ENCODE measurements around the gene EIF4E. TPM values are rescaled to one million over a fixed set of nuclear protein-coding genes. Genes with fewer than 3 reads are reported as not detected.
A peak's percentile ranks its signal among the peaks of the same experiment; 100 is the strongest.
"Not testable (repeated sequence)": the region's sequence is repeated elsewhere in the genome, so short reads cannot be mapped to it uniquely, and the experiment has no call there.

Gene EIF4E
- total and polyA plus RNA-seq, 4 donors: 105 to 183 (median 131) TPM

DNA sequence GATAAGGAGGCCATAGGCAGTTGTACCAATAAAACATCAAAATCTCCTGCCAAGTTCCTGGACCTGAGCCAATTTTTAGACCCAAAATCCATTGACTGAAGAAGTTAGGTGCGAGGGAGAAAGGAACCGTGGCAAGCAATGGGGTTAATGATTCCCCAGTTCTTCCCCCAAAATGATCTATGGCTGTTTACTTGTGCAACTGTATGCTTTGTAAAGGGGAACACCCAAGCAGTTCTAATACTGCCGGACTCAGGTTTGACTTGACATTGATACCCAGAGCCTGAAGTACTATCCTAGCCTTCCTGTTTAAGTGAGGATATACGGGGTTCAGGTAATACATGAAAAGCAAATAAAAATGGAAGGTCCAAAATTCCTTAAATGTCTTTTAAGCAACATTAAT, 6.7 kb upstream of the EIF4E start:
- Histone ChIP-seq H3K9me3 (ENCODE audit: control insufficient read depth, insufficient read depth, low read length) (no peaks in the 10 kb centered on the region), H3K27ac (ENCODE audit: low read depth, low read length) (no peak overlapping the region), H3K4me3 (ENCODE audit: low read depth, low read length) (no peak overlapping the region), H3K27me3 (ENCODE audit: control insufficient read depth, insufficient read depth, low read length) (no peaks in the 10 kb centered on the region), H3K4me1 (ENCODE audit: control insufficient read depth, insufficient read depth, low read length) (no peaks in the 10 kb centered on the region), H3K36me3 (ENCODE audit: control insufficient read depth, insufficient read depth, low read length) (no peaks in the 10 kb centered on the region)
- no peak for DNase-seq (ENCODE audit: low read depth in 4 of 6, low spot score in 6 of 6)
- WGBS (ENCODE audit: insufficient coverage): no CpG with 5 or more reads among the region's 4 CpGs

DNA sequence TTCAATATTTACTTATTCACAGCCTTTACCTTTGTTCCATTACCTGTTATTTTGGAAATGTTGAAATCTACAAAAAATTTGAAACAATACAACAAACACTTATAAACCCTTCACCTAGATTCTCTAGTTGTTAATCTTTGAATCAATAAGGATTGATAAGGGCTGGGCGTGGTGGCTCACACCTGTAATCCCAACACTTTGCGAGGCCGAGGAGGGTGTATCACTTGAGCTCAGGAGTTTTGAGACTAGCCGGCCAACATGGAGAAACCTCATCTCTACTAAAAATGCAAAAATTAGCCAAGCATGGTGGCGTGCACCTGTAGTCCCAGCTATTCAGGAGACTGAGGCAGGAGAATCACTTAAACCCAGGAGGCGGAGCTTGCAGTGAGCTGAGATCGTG, 5.9 kb upstream of the EIF4E start:
- not testable (repeated sequence) for H3K4me1 ChIP-seq (ENCODE audit: control insufficient read depth, insufficient read depth, low read length); H3K27ac ChIP-seq (ENCODE audit: low read depth, low read length); H3K9me3 ChIP-seq (ENCODE audit: control insufficient read depth, insufficient read depth, low read length); H3K4me3 ChIP-seq (ENCODE audit: low read depth, low read length); H3K27me3 ChIP-seq (ENCODE audit: control insufficient read depth, insufficient read depth, low read length); DNase-seq (ENCODE audit: low read depth in 4 of 6, low spot score in 6 of 6); H3K36me3 ChIP-seq (ENCODE audit: control insufficient read depth, insufficient read depth, low read length)
- WGBS (ENCODE audit: insufficient coverage): 94% methylated on average over 6 of the region's 7 CpGs

DNA sequence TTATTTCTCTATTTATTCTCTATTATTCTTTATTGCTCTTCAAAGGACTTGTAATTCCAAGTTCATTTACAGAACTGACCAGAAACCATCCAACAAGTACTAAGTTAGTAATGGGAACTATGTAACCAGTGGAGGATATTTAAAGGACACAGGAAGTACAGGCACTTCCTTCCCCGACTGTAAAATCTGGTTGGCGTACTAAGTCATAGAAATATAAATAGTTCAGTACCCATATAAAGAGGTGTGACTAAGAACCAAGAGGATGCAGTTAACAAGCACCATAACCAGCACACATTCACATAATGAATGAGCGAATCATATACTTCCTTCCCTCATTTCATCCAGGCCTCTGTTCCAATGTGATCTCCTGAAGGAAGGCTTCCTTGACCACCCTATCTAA, 3.6 kb upstream of the EIF4E start:
- Histone ChIP-seq H3K27ac (ENCODE audit: low read depth, low read length) (no peak overlapping the region), H3K36me3 (ENCODE audit: control insufficient read depth, insufficient read depth, low read length) (no peaks in the 10 kb centered on the region), H3K4me3 (ENCODE audit: low read depth, low read length) (no peak overlapping the region), H3K27me3 (ENCODE audit: control insufficient read depth, insufficient read depth, low read length) (no peaks in the 10 kb centered on the region), H3K4me1 (ENCODE audit: control insufficient read depth, insufficient read depth, low read length) (peaks cover 6% of the 10 kb centered on the region), H3K9me3 (ENCODE audit: control insufficient read depth, insufficient read depth, low read length) (no peaks in the 10 kb centered on the region)
- no peak for DNase-seq (ENCODE audit: low read depth in 4 of 6, low spot score in 6 of 6)
- 45% methylated on average over 1 of the region's 3 CpGs for WGBS (ENCODE audit: insufficient coverage)

DNA sequence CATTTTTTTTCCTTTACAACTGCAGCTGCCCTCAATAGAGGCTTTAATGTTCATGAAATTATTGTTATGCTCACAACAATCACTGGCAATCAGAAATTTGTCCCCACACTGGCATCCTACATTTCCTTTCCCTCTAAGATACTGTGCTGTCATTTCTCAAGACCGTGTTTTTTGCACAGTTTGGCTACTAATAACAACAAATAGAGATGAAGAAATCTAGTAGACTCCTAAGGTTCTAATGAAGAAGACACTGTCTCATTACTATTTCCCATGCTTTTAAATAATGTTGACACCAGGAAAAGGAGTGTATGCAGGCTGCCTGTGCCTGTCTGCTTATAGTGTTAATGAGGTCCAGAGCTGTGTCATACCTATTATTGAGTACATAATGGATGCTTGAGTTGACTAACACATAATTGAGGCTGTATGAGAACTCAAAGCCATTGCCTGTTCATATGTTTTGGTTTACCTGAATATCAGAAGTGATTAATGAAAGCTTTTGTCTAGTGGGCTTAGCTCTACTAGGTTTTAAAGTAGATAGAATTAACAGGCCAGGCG, 1.5 kb upstream of the EIF4E start:
- H3K27me3 ChIP-seq (ENCODE audit: control insufficient read depth, insufficient read depth, low read length): no peaks in the 10 kb centered on the region
- no peak for DNase-seq (ENCODE audit: low read depth in 4 of 6, low spot score in 6 of 6)
- H3K9me3 ChIP-seq (ENCODE audit: control insufficient read depth, insufficient read depth, low read length): no peaks in the 10 kb centered on the region
- H3K36me3 ChIP-seq (ENCODE audit: control insufficient read depth, insufficient read depth, low read length): peaks cover 4% of the 10 kb centered on the region
- no peak overlapping the region for H3K27ac ChIP-seq (ENCODE audit: low read depth, low read length)
- no peak overlapping the region for H3K4me3 ChIP-seq (ENCODE audit: low read depth, low read length)
- peaks cover 10% of the 10 kb centered on the region for H3K4me1 ChIP-seq (ENCODE audit: control insufficient read depth, insufficient read depth, low read length)
- no CpG with 5 or more reads among the region's 2 CpGs for WGBS (ENCODE audit: insufficient coverage)

DNA sequence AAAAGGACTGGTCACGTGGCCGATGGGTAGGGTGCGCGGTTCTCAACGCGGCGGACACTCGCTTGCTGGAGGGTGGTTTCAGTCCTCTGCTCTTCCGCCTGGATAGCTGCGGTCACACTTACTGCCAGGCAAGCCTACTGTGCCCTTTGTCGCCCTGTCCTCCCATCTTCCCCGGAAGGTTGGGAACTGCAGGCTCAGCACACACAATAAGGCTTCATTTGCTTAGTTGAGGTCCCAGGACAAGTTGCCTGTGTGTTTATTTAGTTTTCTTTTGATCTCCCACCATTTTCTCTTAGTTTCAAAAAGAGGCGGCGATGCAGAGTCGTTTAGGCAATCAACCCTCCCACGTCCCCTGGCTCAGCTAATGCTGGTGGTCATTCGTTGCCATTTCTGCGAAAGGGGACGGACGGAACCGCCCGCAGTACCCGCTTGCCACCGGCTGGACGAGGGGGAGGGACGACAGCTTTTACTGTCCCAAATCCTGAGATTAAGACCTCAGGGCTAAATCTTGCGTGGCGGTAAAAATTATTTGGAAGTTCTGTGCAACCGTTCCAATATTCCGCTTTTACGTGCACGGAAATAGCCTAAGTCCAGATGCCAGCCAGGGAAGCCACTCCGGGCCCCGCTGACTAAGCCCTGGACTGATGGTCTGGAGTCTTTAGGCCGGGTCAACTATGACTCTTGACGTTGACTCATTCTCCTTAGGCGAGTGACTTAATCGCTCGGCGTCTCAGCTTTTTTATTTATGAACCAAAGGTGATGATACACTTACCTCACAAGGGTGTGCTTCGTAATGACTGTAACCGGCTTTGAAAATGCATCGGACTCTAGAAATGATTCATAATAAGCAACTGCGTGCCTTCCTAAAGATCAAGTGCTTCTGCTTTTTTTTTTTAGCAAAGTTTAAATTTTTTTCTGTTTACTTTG, 671 bp upstream of the EIF4E start:
- peak overlapping the region; percentile 99 for H3K4me3 ChIP-seq (ENCODE audit: low read depth, low read length)
- 14% methylated on average over 35 of the region's 44 CpGs for WGBS (ENCODE audit: insufficient coverage)
- peaks cover 10% of the 10 kb centered on the region for H3K4me1 ChIP-seq (ENCODE audit: control insufficient read depth, insufficient read depth, low read length)
- peak overlapping the region; percentile 98 for H3K27ac ChIP-seq (ENCODE audit: low read depth, low read length)
- H3K9me3 ChIP-seq (ENCODE audit: control insufficient read depth, insufficient read depth, low read length): no peaks in the 10 kb centered on the region
- H3K36me3 ChIP-seq (ENCODE audit: control insufficient read depth, insufficient read depth, low read length): peaks cover 4% of the 10 kb centered on the region
- DNase-seq (ENCODE audit: low read depth in 4 of 6, low spot score in 6 of 6): peak in 2 of 6 donors; percentile 57 to 82
- H3K27me3 ChIP-seq (ENCODE audit: control insufficient read depth, insufficient read depth, low read length): no peaks in the 10 kb centered on the region

DNA sequence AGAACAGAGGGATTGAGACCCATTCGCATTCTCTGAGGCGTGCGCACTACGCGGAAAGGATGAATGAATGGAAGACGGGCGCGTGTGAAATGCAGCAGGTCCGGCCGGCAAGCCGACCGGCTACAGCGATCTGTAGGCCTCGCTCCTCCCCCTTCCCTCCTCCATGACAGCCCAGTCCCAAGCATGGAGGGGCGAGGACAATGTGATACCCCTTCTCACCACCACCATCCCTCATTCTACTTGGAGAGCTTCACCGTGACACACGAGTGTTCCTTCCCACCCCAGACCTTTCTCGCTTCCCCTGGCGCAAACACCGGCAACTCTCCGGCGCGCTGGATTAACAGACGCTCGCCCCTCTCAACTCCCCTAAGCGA, 815 bp downstream of the EIF4E start:
- H3K4me3 ChIP-seq (ENCODE audit: low read depth, low read length): peak overlapping the region; percentile 99
- no peaks in the 10 kb centered on the region for H3K27me3 ChIP-seq (ENCODE audit: control insufficient read depth, insufficient read depth, low read length)
- peaks cover 10% of the 10 kb centered on the region for H3K4me1 ChIP-seq (ENCODE audit: control insufficient read depth, insufficient read depth, low read length)
- H3K36me3 ChIP-seq (ENCODE audit: control insufficient read depth, insufficient read depth, low read length): peaks cover 4% of the 10 kb centered on the region
- no peaks in the 10 kb centered on the region for H3K9me3 ChIP-seq (ENCODE audit: control insufficient read depth, insufficient read depth, low read length)
- peak overlapping the region; percentile 98 for H3K27ac ChIP-seq (ENCODE audit: low read depth, low read length)
- DNase-seq (ENCODE audit: low read depth in 4 of 6, low spot score in 6 of 6): peak; percentile 45 to 93 (median 72)
- WGBS (ENCODE audit: insufficient coverage): 0% methylated on average over 20 of the region's 26 CpGs

DNA sequence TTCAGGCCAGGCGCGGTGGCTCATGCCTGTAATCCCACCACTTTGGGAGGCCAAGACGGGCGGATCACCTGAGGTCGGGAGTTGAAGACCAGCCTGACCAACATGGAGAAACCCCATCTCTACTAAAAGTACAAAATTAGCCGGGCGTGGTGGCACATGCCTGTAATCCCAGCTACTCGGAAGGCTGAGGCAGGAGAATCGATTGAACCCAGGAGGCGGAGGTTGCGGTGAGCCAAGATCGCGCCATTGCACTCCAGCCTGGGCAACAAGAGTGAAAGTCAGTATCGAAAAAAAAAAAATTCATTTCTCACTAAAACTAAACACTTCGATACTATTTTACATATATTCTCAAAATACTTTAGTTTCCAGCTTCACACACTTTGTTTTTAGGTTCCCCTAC, 2.7 kb downstream of the EIF4E start:
- WGBS (ENCODE audit: insufficient coverage): 98% methylated on average over 8 of the region's 15 CpGs
- H3K36me3 ChIP-seq (ENCODE audit: control insufficient read depth, insufficient read depth, low read length); H3K27me3 ChIP-seq (ENCODE audit: control insufficient read depth, insufficient read depth, low read length); H3K4me1 ChIP-seq (ENCODE audit: control insufficient read depth, insufficient read depth, low read length); H3K4me3 ChIP-seq (ENCODE audit: low read depth, low read length); DNase-seq (ENCODE audit: low read depth in 4 of 6, low spot score in 6 of 6); H3K27ac ChIP-seq (ENCODE audit: low read depth, low read length); H3K9me3 ChIP-seq (ENCODE audit: control insufficient read depth, insufficient read depth, low read length): not testable (repeated sequence)

DNA sequence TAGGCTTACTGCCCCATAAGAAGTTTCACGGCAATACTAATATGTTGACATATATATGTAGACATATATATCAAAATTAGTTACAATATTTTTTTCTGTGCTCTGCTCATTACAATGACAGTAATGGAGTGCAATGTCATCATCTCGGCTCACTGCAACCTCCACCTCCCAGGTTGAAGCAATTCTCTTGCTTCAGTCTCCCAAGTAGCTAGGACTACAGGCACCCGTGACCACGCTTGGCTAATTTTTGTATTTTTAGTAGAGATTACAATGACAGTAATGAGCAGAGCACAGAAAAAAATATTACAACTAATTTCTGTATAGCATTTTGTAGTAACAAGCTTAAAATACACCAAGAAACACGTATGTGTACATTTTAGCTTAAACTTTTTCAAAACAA, 7.6 kb downstream of the EIF4E start:
- no CpG with 5 or more reads among the region's 5 CpGs for WGBS (ENCODE audit: insufficient coverage)
- Histone ChIP-seq H3K4me3 (ENCODE audit: low read depth, low read length) (no peak overlapping the region), H3K36me3 (ENCODE audit: control insufficient read depth, insufficient read depth, low read length) (peaks cover 7% of the 10 kb centered on the region), H3K27ac (ENCODE audit: low read depth, low read length) (no peak overlapping the region), H3K27me3 (ENCODE audit: control insufficient read depth, insufficient read depth, low read length) (no peaks in the 10 kb centered on the region), H3K4me1 (ENCODE audit: control insufficient read depth, insufficient read depth, low read length) (no peaks in the 10 kb centered on the region), H3K9me3 (ENCODE audit: control insufficient read depth, insufficient read depth, low read length) (no peaks in the 10 kb centered on the region)
- DNase-seq (ENCODE audit: low read depth in 4 of 6, low spot score in 6 of 6): no peak

DNA sequence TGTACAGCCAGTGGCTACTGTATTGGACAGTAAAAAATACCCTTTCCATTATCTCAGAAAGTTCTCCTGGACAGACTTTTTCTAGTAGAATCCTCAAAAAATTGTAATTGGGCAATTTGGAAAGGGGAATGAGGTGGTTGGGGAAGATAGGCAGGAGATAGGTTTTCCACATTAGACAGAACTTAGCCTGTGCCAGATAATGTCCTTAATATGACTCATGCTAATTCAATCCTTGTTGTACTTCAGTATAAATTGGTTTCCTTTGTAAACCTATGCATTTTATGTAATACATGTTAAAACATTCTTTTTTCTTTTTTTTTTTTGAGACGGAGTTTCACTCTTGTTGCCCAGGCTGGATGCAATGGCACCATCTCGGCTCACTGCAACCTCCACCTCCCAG, 8.9 kb downstream of the EIF4E start:
- no peak for DNase-seq (ENCODE audit: low read depth in 4 of 6, low spot score in 6 of 6)
- H3K27ac ChIP-seq (ENCODE audit: low read depth, low read length): no peak overlapping the region
- no peak overlapping the region for H3K4me3 ChIP-seq (ENCODE audit: low read depth, low read length)
- no peaks in the 10 kb centered on the region for H3K9me3 ChIP-seq (ENCODE audit: control insufficient read depth, insufficient read depth, low read length)
- no peaks in the 10 kb centered on the region for H3K4me1 ChIP-seq (ENCODE audit: control insufficient read depth, insufficient read depth, low read length)
- no CpG with 5 or more reads among the region's 2 CpGs for WGBS (ENCODE audit: insufficient coverage)
- no peaks in the 10 kb centered on the region for H3K27me3 ChIP-seq (ENCODE audit: control insufficient read depth, insufficient read depth, low read length)
- H3K36me3 ChIP-seq (ENCODE audit: control insufficient read depth, insufficient read depth, low read length): peaks cover 3% of the 10 kb centered on the region

DNA sequence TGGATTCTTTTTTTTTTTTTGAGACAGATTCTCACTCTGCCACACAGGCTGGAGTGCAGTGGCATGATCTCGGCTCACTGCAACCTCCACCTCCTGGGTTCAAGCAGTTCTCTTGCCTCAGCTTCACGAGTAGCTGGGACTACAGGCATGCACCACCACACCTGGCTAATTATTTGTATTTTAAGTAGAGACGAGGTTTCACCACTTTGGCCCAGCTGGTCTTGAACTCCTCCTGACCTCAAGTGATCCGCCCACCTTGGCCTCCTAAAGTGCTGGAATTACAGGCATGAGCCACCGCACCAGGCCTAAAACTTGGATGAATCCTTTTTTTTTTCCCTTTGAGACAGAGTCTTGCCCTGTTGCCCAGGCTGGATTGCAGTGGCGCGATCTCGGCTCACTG, 18.2 kb downstream of the EIF4E start:
- not testable (repeated sequence) for H3K27me3 ChIP-seq (ENCODE audit: control insufficient read depth, insufficient read depth, low read length); H3K27ac ChIP-seq (ENCODE audit: low read depth, low read length); DNase-seq (ENCODE audit: low read depth in 4 of 6, low spot score in 6 of 6); H3K4me1 ChIP-seq (ENCODE audit: control insufficient read depth, insufficient read depth, low read length); H3K4me3 ChIP-seq (ENCODE audit: low read depth, low read length); H3K9me3 ChIP-seq (ENCODE audit: control insufficient read depth, insufficient read depth, low read length); H3K36me3 ChIP-seq (ENCODE audit: control insufficient read depth, insufficient read depth, low read length)
- 76% methylated on average over 6 of the region's 8 CpGs for WGBS (ENCODE audit: insufficient coverage)

All from spinal cord (tissue), 10 donors.